Endothelial cell of umbilical vein (primary cell): Measurements from ENCODE around the gene PDLIM4. TPM values are rescaled to one million over a fixed set of nuclear protein-coding genes. Genes with fewer than 3 reads are reported as not detected.

Source experiments
- BruUV-seq: library from RNA; stranded (reverse); fragments of 400-500 nt; replicated peaks from 2 replicates; lab custom pipeline; 2021; lab: Mats Ljungman, UMichigan
- CTCF ChIA-PET: fragments of 300-600, 350-600 bp; sonication (Branson Sonifier 250); formaldehyde crosslinking; loops from one replicate; lab custom pipeline; 2021; ENCODE audit warnings: antibody characterized with exemption, inconsistent platforms; lab: Charles Lee
- POLR2A ChIA-PET: fragments of 300-600, 350-600 bp; sonication (Branson Sonifier 250); formaldehyde crosslinking; loops from one replicate; lab custom pipeline; 2021; ENCODE audit warnings: antibody characterized with exemption, inconsistent platforms; lab: Charles Lee
- DNase-seq: peaks from one replicate; pipeline ENCODE4 v3.0.0-alpha.2; 2011; ENCODE audit warnings: low read depth, low spot score
- FAIRE-seq: peaks from 2 replicates; lab custom pipeline; 2011; peaks lifted over from hg19 to GRCh38; lab: Jason Lieb, UNC
- H2AFZ ChIP-seq: 2 replicates; pipeline ENCODE4 v1.6.0; 2012; ENCODE audit warnings: low read depth, low read length, control low read depth, inconsistent platforms
- H3K27ac ChIP-seq: 2 replicates; pipeline ENCODE4 v1.5.1; 2011; ENCODE audit warnings: low read depth, mild to moderate bottlenecking, control low read depth, low read length, moderate library complexity; ENCODE audit not compliant: insufficient read depth
- H3K27me3 ChIP-seq, 2 experiments: 2 replicates each; pipeline versions ENCODE4 v1.6.0 to v1.6.1; 2011; ENCODE audit warnings: low read length in 2 of 2, mixed read lengths in 1 of 2; ENCODE audit not compliant: control insufficient read depth in 2 of 2, insufficient read depth in 2 of 2
- H3K36me3 ChIP-seq, 2 experiments: 2 replicates in 1 of 2; 3 replicates in 1 of 2; pipeline ENCODE4 v1.5.1; 2011; ENCODE audit warnings: low read length in 2 of 2, mild to moderate bottlenecking in 1 of 2, moderate library complexity in 1 of 2; ENCODE audit not compliant: control insufficient read depth in 2 of 2, insufficient read depth in 2 of 2; ENCODE audit errors: extremely low read depth in 1 of 2
- H3K4me1 ChIP-seq: 3 replicates; pipeline ENCODE4 v1.5.1; 2011; ENCODE audit warnings: mild to moderate bottlenecking, low read length; ENCODE audit not compliant: control insufficient read depth, insufficient read depth; ENCODE audit errors: extremely low read depth
- H3K4me2 ChIP-seq: 2 replicates; pipeline ENCODE4 v1.6.1; 2011; ENCODE audit warnings: low read length, control low read depth, mixed read lengths; ENCODE audit not compliant: insufficient read depth
- H3K4me3 ChIP-seq, 3 experiments: fragments of 200-600 bp in 1 of 3; sonication (generic), shearing (Covaris generic) in 1 of 3; replicated peaks in 1 of 3; 2 replicates each; pipeline ENCODE4 v1.5.1; 2011 to 2016; ENCODE audit warnings: control low read depth in 3 of 3, low read length in 3 of 3, mild to moderate bottlenecking in 2 of 3, inconsistent platforms in 1 of 3, low read depth in 1 of 3, moderate library complexity in 1 of 3; ENCODE audit not compliant: insufficient read depth in 1 of 3
- H3K79me2 ChIP-seq: 2 replicates; pipeline ENCODE4 v1.6.0; 2012; ENCODE audit warnings: low read length, inconsistent platforms; ENCODE audit not compliant: control insufficient read depth, insufficient read depth
- H3K9ac ChIP-seq: replicated peaks from 2 replicates; pipeline ENCODE3; 2011; ENCODE audit warnings: low read length, control low read depth; ENCODE audit not compliant: insufficient read depth; ENCODE audit errors: extremely low read depth
- H3K9me1 ChIP-seq: replicated peaks from 3 replicates; pipeline ENCODE4 v1.6.0; 2011; ENCODE audit warnings: mild to moderate bottlenecking, low read length; ENCODE audit not compliant: control insufficient read depth, insufficient read depth; ENCODE audit errors: extremely low read depth
- H3K9me3 ChIP-seq: replicated peaks from 2 replicates; pipeline ENCODE4 v1.5.1; 2012; ENCODE audit warnings: low read length, inconsistent platforms; ENCODE audit not compliant: control insufficient read depth, insufficient read depth
- H4K20me1 ChIP-seq: replicated peaks from 2 replicates; pipeline ENCODE3; 2011; ENCODE audit warnings: mild to moderate bottlenecking, low read length; ENCODE audit not compliant: control insufficient read depth, insufficient read depth; ENCODE audit errors: extremely low read depth
- EZH2 ChIP-seq: IDR thresholded peaks from 2 replicates; pipeline ENCODE4 v1.6.1; 2012; ENCODE audit warnings: borderline replicate concordance, low read depth, mild to moderate bottlenecking, moderate library complexity, low read length, inconsistent platforms; ENCODE audit not compliant: severe bottlenecking
- FOS ChIP-seq: IDR thresholded peaks from 2 replicates; pipeline ENCODE4 v1.6.1; 2011; ENCODE audit warnings: mild to moderate bottlenecking, low read length, moderate library complexity, borderline replicate concordance; ENCODE audit not compliant: insufficient read depth
- GATA2 ChIP-seq: IDR thresholded peaks from 2 replicates; pipeline ENCODE4 v1.7.0; 2011; ENCODE audit warnings: low read depth, mild to moderate bottlenecking, moderate library complexity, mixed read lengths, low read length; ENCODE audit not compliant: insufficient read length, insufficient read depth
- JUN ChIP-seq: IDR thresholded peaks from 2 replicates; pipeline ENCODE4 v1.6.1; 2011; ENCODE audit warnings: borderline replicate concordance, low read depth; ENCODE audit not compliant: insufficient read length, insufficient read depth
- MYC ChIP-seq: IDR thresholded peaks from one replicate; pipeline ENCODE4 v1.6.1; 2011; ENCODE audit warnings: mild to moderate bottlenecking, low read depth, low read length
- POLR2A ChIP-seq: IDR thresholded peaks from 2 replicates; pipeline ENCODE4 v1.6.1; 2012; ENCODE audit warnings: low read depth, mild to moderate bottlenecking, control low read depth, low read length
- POLR2AphosphoS5 ChIP-seq: IDR thresholded peaks from 2 replicates; pipeline ENCODE4 v1.6.1; 2012; ENCODE audit warnings: low read depth, mild to moderate bottlenecking, control low read depth, low read length, moderate library complexity; ENCODE audit not compliant: insufficient read depth
- dilution Hi-C: fragments of 300-500 bp; cut with MboI; formaldehyde crosslinking; loops from one replicate; pipeline ENCODE4 v1.15.0; 2019; ENCODE audit warnings: low sequenced_read_pairs; ENCODE audit not compliant: extremely low pct_ligation_motif_present
- intact Hi-C: fragments of 100-400 bp; cut with micrococcal nuclease; formaldehyde crosslinking; loops from one replicate; pipeline ENCODE4 v1.10.0; 2022
- polyA plus RNA-seq, 4 experiments: library from polyadenylated mRNA; depleted of rRNA in 3 of 4; stranded (reverse) in 3 of 4; unstranded in 1 of 4; fragments of >200 nt; gene quantifications; 2 replicates each; pipeline versions ENCODE4 v1.2.1 to v1.2.3, GENCODE V29; 2011 to 2012; ENCODE audit warnings: missing spikeins in 1 of 4
- total RNA-seq: library from RNA; stranded (reverse); gene quantifications from 2 replicates; pipeline ENCODE4 v1.2.3, GENCODE V29; 2021
- TF ChIP-seq, protein P1 (sequence below), 2 donors: IDR thresholded peaks; 1 replicate in 1 of 2; 2 replicates in 1 of 2; pipeline ENCODE4 v1.5.1; 2011; ENCODE audit warnings: low read length in 2 of 2, mild to moderate bottlenecking in 2 of 2, moderate library complexity in 2 of 2, control low read depth in 1 of 2, inconsistent platforms in 1 of 2, low read depth in 1 of 2; ENCODE audit not compliant: insufficient read depth in 1 of 2; ENCODE audit errors: extremely low read depth in 1 of 2
- TF ChIP-seq, protein P2 (sequence below): IDR thresholded peaks from 2 replicates; pipeline ENCODE4 v1.6.1; 2011; ENCODE audit not compliant: insufficient read depth, insufficient read length

PDLIM4 gene
- total and polyA plus RNA-seq, 2 donors (not counting 3 experiments of a cell fraction or from before 2014, with no cell fraction given) = 65.7 to 112 TPM

DNA sequence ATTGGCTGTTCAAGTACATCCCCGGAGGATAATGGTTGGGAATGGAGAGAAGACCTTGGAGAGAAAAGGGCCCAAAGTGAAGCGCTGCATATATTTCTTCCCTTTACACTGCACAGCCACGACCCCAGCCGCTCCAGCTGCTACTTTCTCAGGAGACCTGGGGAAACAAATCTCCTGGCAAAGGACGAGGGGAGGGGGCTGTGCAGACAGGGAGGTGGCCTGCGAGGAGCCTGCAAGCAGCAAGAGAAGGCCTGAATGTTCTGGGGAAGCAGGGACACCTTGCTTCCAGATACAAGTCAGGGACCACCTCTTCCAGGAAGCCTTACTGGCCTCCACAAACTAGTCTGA, 739 bp upstream of the PDLIM4 start:
- H4K20me1 ChIP-seq = no peaks in the 10 kb centered on the region
- intact Hi-C loops = no loop called here
- peak overlapping the region in 1 of 3 experiments; percentile 78 for H3K4me3 ChIP-seq
- no peak for FAIRE-seq
- dilution Hi-C loops = no loop called here
- peaks cover 39% of the 10 kb centered on the region for H3K4me1 ChIP-seq
- TF ChIP-seq EZH2 (no peak), POLR2A (no peak), POLR2AphosphoS5 (no peak), MYC (no peak), FOS (no peak), JUN (no peak), GATA2 (no peak)
- TF ChIP-seq, protein P1, sequence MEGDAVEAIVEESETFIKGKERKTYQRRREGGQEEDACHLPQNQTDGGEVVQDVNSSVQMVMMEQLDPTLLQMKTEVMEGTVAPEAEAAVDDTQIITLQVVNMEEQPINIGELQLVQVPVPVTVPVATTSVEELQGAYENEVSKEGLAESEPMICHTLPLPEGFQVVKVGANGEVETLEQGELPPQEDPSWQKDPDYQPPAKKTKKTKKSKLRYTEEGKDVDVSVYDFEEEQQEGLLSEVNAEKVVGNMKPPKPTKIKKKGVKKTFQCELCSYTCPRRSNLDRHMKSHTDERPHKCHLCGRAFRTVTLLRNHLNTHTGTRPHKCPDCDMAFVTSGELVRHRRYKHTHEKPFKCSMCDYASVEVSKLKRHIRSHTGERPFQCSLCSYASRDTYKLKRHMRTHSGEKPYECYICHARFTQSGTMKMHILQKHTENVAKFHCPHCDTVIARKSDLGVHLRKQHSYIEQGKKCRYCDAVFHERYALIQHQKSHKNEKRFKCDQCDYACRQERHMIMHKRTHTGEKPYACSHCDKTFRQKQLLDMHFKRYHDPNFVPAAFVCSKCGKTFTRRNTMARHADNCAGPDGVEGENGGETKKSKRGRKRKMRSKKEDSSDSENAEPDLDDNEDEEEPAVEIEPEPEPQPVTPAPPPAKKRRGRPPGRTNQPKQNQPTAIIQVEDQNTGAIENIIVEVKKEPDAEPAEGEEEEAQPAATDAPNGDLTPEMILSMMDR (IDR thresholded peaks at IDR 0.05; ENCODE audit: extremely low read depth in 1 of 2, insufficient read depth in 1 of 2, low read depth in 1 of 2, low read length in 2 of 2) = no peak
- TF ChIP-seq, protein P2, sequence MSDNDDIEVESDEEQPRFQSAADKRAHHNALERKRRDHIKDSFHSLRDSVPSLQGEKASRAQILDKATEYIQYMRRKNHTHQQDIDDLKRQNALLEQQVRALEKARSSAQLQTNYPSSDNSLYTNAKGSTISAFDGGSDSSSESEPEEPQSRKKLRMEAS = no peak
- H3K9ac ChIP-seq = peak overlapping the region; percentile 57
- no peak for DNase-seq
- no peaks in the 10 kb centered on the region for H3K36me3 ChIP-seq
- H2AFZ ChIP-seq = peak overlapping the region; percentile 87
- ChIA-PET CTCF (interaction anchor here (0.7 to 1.7 kb wide), 2 partner anchors 19 to 37 kb away, joined by 5 to 10 read pairs; partner anchors contain the start of gene SLC22A4), POLR2A (no interaction called here)
- BruUV-seq = no TSS peak
- no peaks in the 10 kb centered on the region for H3K27me3 ChIP-seq
- H3K4me2 ChIP-seq = peak overlapping the region; percentile 47
- no peaks in the 10 kb centered on the region for H3K9me1 ChIP-seq
- no peak overlapping the region for H3K27ac ChIP-seq
- peaks cover 34% of the 10 kb centered on the region for H3K79me2 ChIP-seq
- H3K9me3 ChIP-seq = no peaks in the 10 kb centered on the region
